K562 (cell line): ENCODE results near the gene FADS6. TPM values are rescaled to one million over a fixed set of nuclear protein-coding genes. Genes with fewer than 3 reads are reported as not detected.

ENCODE experiments used
- BRD9 ChIP-seq: fragments of 450-650 bp; IDR thresholded peaks from 2 replicates; pipeline ENCODE4 v1.6.1; 2018; ENCODE audit warnings: low read depth; ENCODE audit not compliant: partially characterized antibody
- CBX3 ChIP-seq, 2 experiments: IDR thresholded peaks; 1 replicate in 1 of 2; 2 replicates in 1 of 2; pipeline ENCODE4 v1.6.1; 2012; ENCODE audit warnings: inconsistent platforms in 2 of 2, low read length in 2 of 2, borderline replicate concordance in 1 of 2, control low read depth in 1 of 2
- CHD2 ChIP-seq: IDR thresholded peaks from 2 replicates; pipeline ENCODE4 v1.6.1; 2011; ENCODE audit warnings: low read depth, low read length
- CTCF ChIP-seq, 3 experiments: IDR thresholded peaks in 2 of 3; conservative IDR thresholded peaks in 1 of 3; 2 replicates each; pipeline ENCODE4 v1.5.1; 2011 to 2012; ENCODE audit warnings: low read length in 3 of 3, mild to moderate bottlenecking in 3 of 3, control low read depth in 2 of 3, improper control_type of control experiment in 1 of 3, inconsistent platforms in 1 of 3, low read depth in 1 of 3, mixed read lengths in 1 of 3, moderate library complexity in 1 of 3; ENCODE audit not compliant: insufficient read depth in 2 of 3
- FOSL1 ChIP-seq: fragments of 200-800 bp; sonication (Bioruptor generic); conservative IDR thresholded peaks from 2 replicates; pipeline ENCODE4 v1.6.1; 2016; ENCODE audit warnings: missing genetic modification characterization, missing compliant biosample characterization
- HNRNPL ChIP-seq: fragments of 200-400 bp; formaldehyde crosslinking; IDR thresholded peaks from 2 replicates; pipeline ENCODE4 v1.6.1; 2017; ENCODE audit warnings: low read depth, mild to moderate bottlenecking, low read length
- KDM5B ChIP-seq: fragments of 200-600 bp; sonication (generic); IDR thresholded peaks from 2 replicates; pipeline ENCODE4 v1.6.1; 2012; ENCODE audit warnings: low read depth, mild to moderate bottlenecking, moderate library complexity, low read length, control low read depth, inconsistent platforms; ENCODE audit not compliant: insufficient replicate concordance
- MYC ChIP-seq, 2 experiments: fragments of 250-450 bp in 1 of 2; sonication (Bioruptor Pico) in 1 of 2; IDR thresholded peaks; 2 replicates each; pipeline versions ENCODE4 v1.5.1 to v1.6.1; 2012 to 2021; ENCODE audit warnings: low read depth in 2 of 2, borderline replicate concordance in 1 of 2, improper control_type of control experiment in 1 of 2, low read length in 1 of 2, mild to moderate bottlenecking in 1 of 2, moderate library complexity in 1 of 2
- NCOA6 ChIP-seq: fragments of 450-650 bp; IDR thresholded peaks from 2 replicates; pipeline ENCODE4 v1.6.1; 2017; ENCODE audit warnings: mild to moderate bottlenecking
- NFIC ChIP-seq: fragments of 450-650 bp; IDR thresholded peaks from 2 replicates; pipeline ENCODE4 v1.6.1; 2017; ENCODE audit warnings: mild to moderate bottlenecking, inconsistent platforms
- PCBP1 ChIP-seq: fragments of 200-400 bp; formaldehyde crosslinking; IDR thresholded peaks from 2 replicates; pipeline ENCODE4 v1.6.1; 2018; ENCODE audit warnings: mild to moderate bottlenecking, low read depth, low read length; ENCODE audit not compliant: poor library complexity, severe bottlenecking
- SAFB ChIP-seq: fragments of 200-400 bp; formaldehyde crosslinking; IDR thresholded peaks from 2 replicates; pipeline ENCODE4 v1.6.1; 2017; ENCODE audit warnings: low read depth, low read length, borderline replicate concordance
- SIN3A ChIP-seq, 2 experiments: fragments of 150-350 bp in 1 of 2; IDR thresholded peaks; 2 replicates each; pipeline ENCODE4 v1.6.1; 2011 to 2016; ENCODE audit warnings: borderline replicate concordance in 2 of 2, low read depth in 2 of 2, low read length in 2 of 2, mild to moderate bottlenecking in 2 of 2, moderate library complexity in 2 of 2; ENCODE audit not compliant: control insufficient read depth in 1 of 2
- SP1 ChIP-seq: sonication (generic); formaldehyde crosslinking; IDR thresholded peaks from 2 replicates; pipeline ENCODE4 v1.8.1; 2022; ENCODE audit warnings: mild to moderate bottlenecking, missing genetic modification reagents
- TCF15 ChIP-seq: fragments of 250-450 bp; sonication (Bioruptor Pico); IDR thresholded peaks from 2 replicates; pipeline ENCODE4 v1.8.0; 2022; ENCODE audit warnings: moderate library complexity, mild to moderate bottlenecking, inconsistent platforms
- THRB ChIP-seq: fragments of 450-650 bp; formaldehyde crosslinking; conservative IDR thresholded peaks from 2 replicates; pipeline ENCODE4 v1.4.0; 2022; ENCODE audit warnings: mild to moderate bottlenecking, missing genetic modification characterization
- YY1 ChIP-seq, 3 experiments: IDR thresholded peaks; 2 replicates each; pipeline ENCODE4 v1.6.1; 2011; ENCODE audit warnings: low read length in 2 of 3, mild to moderate bottlenecking in 2 of 3, moderate library complexity in 2 of 3, borderline replicate concordance in 1 of 3, control low read depth in 1 of 3, low read depth in 1 of 3; ENCODE audit not compliant: insufficient read depth in 3 of 3, insufficient replicate concordance in 2 of 3, control insufficient read depth in 1 of 3, insufficient read length in 1 of 3; ENCODE audit errors: extremely low read depth in 1 of 3
- ZFX ChIP-seq: sonication (generic); formaldehyde crosslinking; IDR thresholded peaks from 2 replicates; pipeline ENCODE4 v1.8.0; 2022; ENCODE audit warnings: mild to moderate bottlenecking, missing genetic modification reagents, moderate library complexity
- ZNF354B ChIP-seq: fragments of 250-450 bp; sonication (Bioruptor Pico); IDR thresholded peaks from 2 replicates; pipeline ENCODE4 v1.4.0; 2020
- ZNF41 ChIP-seq: fragments of 250-450 bp; sonication (Bioruptor Pico); conservative IDR thresholded peaks from 2 replicates; pipeline ENCODE4 v1.4.0; 2020; ENCODE audit warnings: mild to moderate bottlenecking
- ZNF561 ChIP-seq: fragments of 450-650 bp; formaldehyde crosslinking; conservative IDR thresholded peaks from 2 replicates; pipeline ENCODE4 v1.4.0; 2020; ENCODE audit warnings: mild to moderate bottlenecking, moderate library complexity
- ZNF583 ChIP-seq: fragments of 250-450 bp; sonication (Bioruptor Pico); IDR thresholded peaks from 2 replicates; pipeline ENCODE4 v1.4.0; 2020
- ZNF586 ChIP-seq: fragments of 450-650 bp; formaldehyde crosslinking; conservative IDR thresholded peaks from 2 replicates; pipeline ENCODE4 v1.4.0; 2020; ENCODE audit warnings: mild to moderate bottlenecking, moderate library complexity
- ZNF79 ChIP-seq: fragments of 250-450 bp; sonication (Bioruptor Pico); IDR thresholded peaks from 2 replicates; pipeline ENCODE4 v1.4.0; 2020; ENCODE audit warnings: low read depth, mild to moderate bottlenecking, moderate library complexity
- polyA plus RNA-seq, 8 experiments: library from polyadenylated mRNA; depleted of rRNA in 4 of 8; stranded (reverse) in 5 of 8; unstranded in 3 of 8; fragments of >200 nt; fragmentation: Nextera tagmentation in 2 of 8; fragmentation: Illumina TruSeq in 1 of 8; extraction: Ambion mirVana in 2 of 8; extraction: Trizol in 1 of 8; gene quantifications; 2 replicates each; pipeline versions ENCODE4 v1.2.1 to v1.2.3, GENCODE V29; 2011 to 2014; ENCODE audit warnings: inconsistent platforms in 1 of 8, missing spikeins in 1 of 8
- total RNA-seq, 7 experiments: library from RNA; depleted of rRNA in 6 of 7; stranded (reverse); fragments of >200 nt in 6 of 7; fragmentation: Illumina TruSeq in 2 of 7; extraction: Trizol in 2 of 7; gene quantifications; 2 replicates each; pipeline versions ENCODE4 v1.2.1 to v1.2.3, GENCODE V29; 2011 to 2021; ENCODE audit warnings: low replicate concordance in 1 of 7

Gene FADS6
- total and polyA plus RNA-seq, 9 of the 15 experiments (the other 6 are each of a cell fraction or from before 2014, with no cell fraction given): 0.18 to 0.22 TPM; not detected in 7

- TF ChIP-seq SIN3A (IDR thresholded peaks at IDR 0.05; ENCODE audit: borderline replicate concordance in 2 of 2, control insufficient read depth in 1 of 2, low read depth in 2 of 2, low read length in 2 of 2) (no peak), FOSL1 (peak; percentile 42; the same call in 1 of the 2 replicates), SP1 (peak; percentile 68; the same call in 1 of the 2 replicates), CHD2 (no peak), CBX3 (IDR thresholded peaks at IDR 0.05; ENCODE audit: borderline replicate concordance in 1 of 2, low read length in 2 of 2) (peak in 1 of 2 experiments; percentile 76; a peak in 1 of 3 replicates), ZNF41 (no peak), ZNF583 (CRISPR knock-in tag) (no peak), NFIC (0 out of 2 replicates have a peak, but pooled peaks have one; percentile 20), ZNF586 (no peak), KDM5B (peak; percentile 17), MYC (IDR thresholded peaks at IDR 0.05; ENCODE audit: low read depth, low read length) (peak; percentile 89), MYC (CRISPR knock-in tag; IDR thresholded peaks at IDR 0.05; ENCODE audit: borderline replicate concordance, low read depth) (no peak), HNRNPL (peak; percentile 38; the same call in 1 of the 2 replicates), BRD9 (no peak), SAFB (peak; percentile 80), ZNF561 (CRISPR knock-in tag) (no peak), CTCF (IDR thresholded peaks at IDR 0.05 in 2 of 3, conservative IDR thresholded peaks at IDR 0.05 in 1 of 3; ENCODE audit: insufficient read depth in 2 of 3, low read depth in 1 of 3, low read length in 3 of 3) (peak; percentile 66 to 95 (median 82)), YY1 (IDR thresholded peaks at IDR 0.05; ENCODE audit: borderline replicate concordance in 1 of 3, control insufficient read depth in 1 of 3, extremely low read depth in 1 of 3, insufficient read depth in 3 of 3, insufficient read length in 1 of 3, insufficient replicate concordance in 2 of 3, low read depth in 1 of 3, low read length in 2 of 3) (peak in 2 of 3 experiments; percentile 10 to 50), PCBP1 (peak; percentile 5), ZNF79 (no peak), TCF15 (CRISPR knock-in tag) (no peak), THRB (no peak), NCOA6 (no peak), ZFX (CRISPR knock-in tag) (peak; percentile 73), ZNF354B (CRISPR knock-in tag) (no peak)
Measured at GRCh38 chr17:74923538-74924249, 30.3 kb upstream of the FADS6 start (continued).
